Heart left ventricle (tissue), 13 donors: Measurements from ENCODE around the gene MC1R.

ENCODE experiments used
- CTCF ChIP-seq, 12 donors: fragments of 200-600 bp; sonication (generic) in 4 of 12; IDR thresholded peaks; one replicate each; pipeline versions ENCODE4 v1.5.0 to v1.8.0; 2018 to 2022; ENCODE audit warnings: antibody characterized with exemption in 12 of 12, mild to moderate bottlenecking in 5 of 12
- POLR2A ChIP-seq, 2 donors: fragments of 450-650 bp; IDR thresholded peaks; one replicate each; pipeline ENCODE4 v1.6.1; 2017; ENCODE audit warnings: antibody characterized with exemption in 2 of 2, mild to moderate bottlenecking in 2 of 2, moderate library complexity in 2 of 2
- donor health status: ischemic (EF 13 %, LVEDD 7.1; RV severe dilation, severe dysfunction).
- donor health status: DM: no; HTN: yes; CAD: no.
- donor health status: DM: no; HTN: no; CAD: no.
- donor health status: ischemic (EF 25% LVEDD 6.9; RV normal size, moderate dysfunction).
- donor health status: ischemic (EF 25% LVEDD 5.7; RV mildly dilated, moderate dysfunction).
- donor health status: ischemic (EF 35%, LVEDD 5.7; RV mildly dilated, moderate dysfunction).
- donor health status: nonischemic (EF 11% LVEDD 7.7; RV severe dilation, severe dysfunction).
- donor health status: DM: yes; HTN: yes; CAD: no.
- donor health status: PGD.
- donor health status: ischemic (EF 29% LVEDD 5.4; RV normal size, mild dysfunction).
- donor health status: nonischemic (EF 23%, LVEDD 6.1; RV moderate dilation, normal function).

- TF ChIP-seq CTCF (IDR thresholded peaks at IDR 0.05) (no peak), POLR2A (IDR thresholded peaks at IDR 0.05) (no peak)
Observed at GRCh38 chr16:89892635-89893034, 26.0 kb upstream of the MC1R start.
